HG03521 (cell line): ENCODE data around the gene MBD5.

Source experiments
- ATAC-seq: cut with Tn5 transposase; IDR thresholded peaks from one replicate; pipeline ENCODE4 v1.9.1; 2021; ENCODE audit warnings: mild to moderate bottlenecking, moderate library complexity; ENCODE audit not compliant: unreplicated experiment

MBD5 gene

DNA sequence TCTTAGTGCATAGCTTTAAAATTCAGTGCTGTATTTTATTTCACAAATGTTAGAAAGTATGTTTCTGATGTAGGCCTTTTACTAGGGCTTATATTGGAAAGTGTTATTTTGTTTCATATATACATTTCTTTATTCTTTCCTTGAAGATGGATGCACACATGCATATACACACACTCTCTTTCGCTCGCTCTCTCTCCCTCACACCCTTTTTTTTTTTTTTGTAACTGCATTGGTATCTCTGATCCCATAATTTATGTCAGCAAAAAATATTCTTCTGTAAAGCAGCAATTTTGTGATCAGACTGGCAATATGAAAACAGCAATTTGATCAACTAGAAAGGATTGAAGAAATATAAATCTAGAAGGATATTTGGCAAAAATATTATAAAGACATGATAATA is 2.0 kb downstream of the MBD5 start:
- no peak for ATAC-seq

DNA sequence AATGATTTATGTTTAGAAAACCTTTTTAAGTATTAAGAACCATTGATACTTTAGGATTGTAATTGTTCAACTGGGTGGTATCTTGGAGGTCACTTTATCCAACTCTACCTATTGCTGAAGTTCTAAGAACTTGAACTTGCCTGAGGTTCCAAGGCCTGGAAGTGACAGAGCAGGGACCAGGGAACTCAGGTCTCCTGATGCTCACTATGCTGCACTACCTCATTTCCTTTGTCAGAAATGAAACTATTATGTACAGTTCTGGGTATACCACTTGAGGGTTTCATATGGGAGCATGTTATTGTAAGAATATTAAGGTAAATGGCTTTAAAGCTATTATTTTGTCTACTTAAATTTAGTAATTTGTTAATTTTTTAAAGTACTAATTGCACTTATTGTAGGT is 3.0 kb downstream of the MBD5 start:
- ATAC-seq, result peak; percentile 24

DNA sequence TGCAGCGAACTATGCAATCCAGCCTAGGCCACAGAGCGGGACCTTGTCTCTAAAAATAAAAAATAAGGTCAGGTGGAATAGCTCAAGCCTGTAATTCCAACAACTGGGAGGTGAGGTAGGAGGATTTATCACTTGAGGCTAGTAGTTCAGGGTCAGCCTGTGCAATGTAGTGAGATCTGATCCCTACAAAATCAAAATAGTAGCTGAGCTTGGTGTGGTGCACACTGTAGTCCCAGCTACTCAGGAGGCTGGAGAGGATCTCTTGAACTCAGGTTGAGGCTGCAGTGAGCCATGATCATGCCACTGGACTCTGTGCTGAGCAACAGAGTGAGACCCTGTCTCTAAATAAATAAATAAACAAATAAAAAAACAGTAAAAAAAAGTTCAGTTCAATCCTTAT is 5.7 kb downstream of the MBD5 start:
- no peak for ATAC-seq

DNA sequence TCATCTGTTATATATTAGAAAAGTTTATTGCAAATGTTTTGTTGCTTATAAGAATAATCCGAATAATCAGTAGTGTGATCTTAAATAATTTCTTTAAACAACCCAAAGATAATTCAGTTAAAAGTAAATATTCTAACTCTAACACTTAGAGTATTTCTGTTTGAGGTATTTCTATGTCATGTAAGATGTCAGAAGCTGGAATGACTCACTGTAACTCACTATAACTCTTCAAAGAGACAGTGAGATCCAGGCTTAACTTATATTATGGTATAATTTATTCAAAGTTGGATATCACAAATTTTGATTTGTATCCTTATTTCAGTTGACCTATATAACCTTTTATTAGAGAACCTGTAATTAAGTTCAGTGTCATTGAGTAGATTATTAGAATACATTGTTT is 6.9 kb downstream of the MBD5 start:
- no peak for ATAC-seq

DNA sequence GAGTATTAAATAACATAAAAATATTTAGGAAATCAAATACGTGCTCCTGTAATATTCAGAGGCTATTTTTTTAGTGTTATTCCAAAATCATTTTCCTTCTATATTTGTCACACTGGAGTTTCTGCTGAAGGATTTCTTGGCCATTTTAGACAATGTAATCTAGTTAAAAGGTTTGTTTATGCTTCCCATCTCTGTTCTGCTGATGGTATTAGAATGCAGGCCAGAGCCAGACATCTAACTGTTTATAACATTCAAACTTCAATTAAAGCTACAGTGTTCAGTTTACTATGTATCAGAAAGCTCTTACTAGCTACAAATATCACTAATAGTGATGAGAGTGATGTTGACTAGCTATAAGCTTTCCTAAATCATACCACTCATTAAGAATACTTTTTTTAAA is 7.9 kb downstream of the MBD5 start:
- ATAC-seq, result no peak

DNA sequence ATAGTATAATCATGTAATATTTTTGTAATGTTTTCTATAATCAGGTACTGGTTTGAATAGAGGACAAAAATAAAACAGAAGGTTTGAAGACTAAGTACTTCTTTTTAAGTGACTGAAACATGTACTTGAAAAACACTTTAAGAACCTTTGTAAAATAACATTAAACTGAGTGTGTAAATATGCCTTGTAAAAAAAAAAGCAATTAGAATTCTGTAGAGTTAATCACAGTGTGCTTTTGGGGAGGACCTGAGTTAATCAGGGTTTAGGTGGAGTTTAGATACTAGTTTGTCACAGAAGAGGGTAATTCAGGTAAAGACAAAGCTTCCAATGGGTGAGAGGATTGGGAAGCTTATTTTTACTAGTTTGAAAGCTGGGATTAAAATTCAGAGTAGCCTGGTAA is 10.3 kb downstream of the MBD5 start:
- no peak for ATAC-seq

DNA sequence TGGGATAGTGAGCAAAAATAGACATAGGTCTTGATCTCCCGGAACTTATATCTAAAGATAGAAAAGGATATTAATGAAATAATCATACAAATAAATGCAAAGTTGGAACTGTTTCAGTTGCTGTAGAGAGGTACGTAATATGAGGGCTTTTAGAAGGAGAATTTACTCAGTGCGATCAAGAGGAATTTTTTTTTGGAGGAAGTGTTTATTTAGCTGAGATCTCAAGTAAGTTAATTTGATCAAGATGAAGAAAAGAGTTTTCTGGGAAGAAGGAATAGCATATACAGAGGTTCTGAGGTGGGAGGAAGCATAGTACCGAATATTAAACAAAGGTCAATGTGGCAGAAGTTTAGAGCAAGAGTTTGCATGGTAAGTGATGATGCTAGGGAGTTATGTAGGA is 11.3 kb downstream of the MBD5 start:
- no peak for ATAC-seq

DNA sequence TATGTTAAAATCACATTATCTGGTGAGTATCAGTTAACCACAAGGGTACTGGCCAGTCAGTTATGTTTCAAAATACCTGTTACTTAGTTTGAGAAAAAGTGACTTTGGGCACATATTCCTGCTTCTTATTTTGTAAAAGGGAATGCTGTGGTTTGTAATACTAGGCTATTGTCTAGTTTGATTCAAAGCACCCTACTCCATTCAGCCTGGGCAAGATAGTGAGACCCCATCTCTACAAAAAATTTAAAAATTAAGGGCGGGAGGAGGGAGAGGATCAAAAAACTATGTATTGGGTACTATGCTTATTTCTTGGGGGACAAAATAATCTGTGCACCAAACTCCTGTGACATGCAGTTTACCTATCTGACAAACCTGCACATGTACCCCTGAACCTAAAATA is 18.9 kb downstream of the MBD5 start:
- no peak for ATAC-seq

DNA sequence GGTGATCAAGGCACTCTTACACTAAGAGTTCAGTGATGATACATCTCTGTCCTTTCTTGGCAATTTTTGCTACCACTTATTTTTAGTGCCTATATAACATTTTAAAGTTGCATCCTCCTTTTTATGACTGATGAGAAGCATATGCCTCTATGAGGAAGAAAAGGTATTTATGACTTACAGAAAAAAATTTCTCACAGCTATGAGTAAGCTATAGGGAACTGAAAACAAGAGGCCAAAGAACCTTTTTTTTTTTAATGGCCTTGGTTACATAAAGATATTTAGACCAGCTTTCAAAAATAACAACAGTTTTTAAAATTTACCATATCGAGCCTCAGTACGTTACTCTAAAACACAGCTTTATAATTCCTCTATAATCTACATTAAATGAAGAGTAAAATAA is 21.3 kb downstream of the MBD5 start:
- ATAC-seq, result peak; percentile 88

DNA sequence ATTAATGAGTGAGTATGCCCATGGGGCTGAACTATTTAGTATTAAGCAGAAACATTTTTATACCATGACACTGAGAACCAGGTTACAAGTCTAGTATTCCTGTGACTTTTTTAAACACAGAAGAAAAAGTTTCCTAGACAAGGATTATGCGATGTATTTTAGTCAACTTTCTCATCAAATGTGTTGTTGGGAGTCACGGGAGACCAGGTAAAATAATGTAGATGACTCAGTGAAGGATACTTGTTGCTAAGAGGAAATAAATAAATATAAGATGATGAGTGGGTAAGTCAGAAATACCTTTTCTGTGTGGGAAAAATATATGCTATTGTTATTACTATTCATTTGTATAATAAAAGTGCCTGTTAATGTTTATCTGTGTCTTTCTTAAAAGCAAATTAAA is 23.4 kb downstream of the MBD5 start:
- no peak for ATAC-seq

DNA sequence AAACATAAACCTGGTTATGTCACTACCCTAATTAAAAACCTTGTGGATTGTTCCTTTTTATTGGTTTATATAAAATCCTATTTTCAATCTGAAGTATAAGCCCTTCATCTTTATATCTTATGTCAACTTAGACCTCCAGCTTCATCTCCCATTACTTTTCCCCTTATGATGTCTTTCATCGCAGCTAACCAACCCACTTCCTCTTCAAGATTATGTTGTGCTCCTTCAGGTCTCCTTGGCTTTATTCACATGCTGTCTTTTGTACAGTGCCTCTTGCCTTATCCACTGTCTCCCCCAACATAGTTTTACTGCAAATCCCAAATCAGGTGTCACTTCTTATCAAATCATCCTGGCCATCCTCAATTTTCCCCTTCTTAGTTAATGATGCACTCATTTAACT is 25.9 kb downstream of the MBD5 start:
- ATAC-seq, result no peak

DNA sequence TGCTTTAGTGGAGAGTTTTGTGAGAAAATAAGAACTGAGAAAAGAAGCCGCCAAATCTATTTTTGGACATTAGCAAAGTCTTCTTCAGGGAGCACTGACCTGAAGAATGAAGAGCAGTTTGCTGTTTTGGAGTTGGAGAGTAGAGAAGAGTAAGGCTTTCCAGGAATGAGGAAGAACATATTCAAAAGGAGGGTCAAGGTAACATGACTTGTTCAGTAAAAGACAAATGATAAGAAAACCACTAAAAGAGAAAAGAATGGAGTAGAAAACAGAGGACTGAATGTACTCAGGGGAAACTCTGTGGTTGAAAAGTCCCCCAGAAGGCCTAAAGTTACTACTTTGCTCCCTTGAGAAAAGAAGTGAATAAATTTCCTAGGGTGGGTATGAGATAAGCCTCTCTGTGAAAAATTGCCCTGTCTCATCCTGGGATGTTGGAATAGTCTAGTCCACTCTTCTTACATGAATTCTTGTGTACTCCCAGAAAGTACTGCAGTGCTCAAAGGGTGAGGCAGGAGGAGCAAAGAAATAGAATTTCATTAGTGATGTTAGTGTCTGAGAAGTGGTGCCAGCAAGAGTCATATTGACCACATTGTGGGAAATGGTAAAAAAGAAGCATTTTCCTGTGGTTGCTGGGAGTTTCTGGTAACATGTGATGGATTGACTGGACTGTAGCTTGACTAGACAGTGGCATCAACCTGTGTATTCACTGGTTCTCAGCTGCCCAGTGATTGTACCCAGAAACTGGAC is 27.8 kb downstream of the MBD5 start:
- peak; percentile 53 for ATAC-seq

DNA sequence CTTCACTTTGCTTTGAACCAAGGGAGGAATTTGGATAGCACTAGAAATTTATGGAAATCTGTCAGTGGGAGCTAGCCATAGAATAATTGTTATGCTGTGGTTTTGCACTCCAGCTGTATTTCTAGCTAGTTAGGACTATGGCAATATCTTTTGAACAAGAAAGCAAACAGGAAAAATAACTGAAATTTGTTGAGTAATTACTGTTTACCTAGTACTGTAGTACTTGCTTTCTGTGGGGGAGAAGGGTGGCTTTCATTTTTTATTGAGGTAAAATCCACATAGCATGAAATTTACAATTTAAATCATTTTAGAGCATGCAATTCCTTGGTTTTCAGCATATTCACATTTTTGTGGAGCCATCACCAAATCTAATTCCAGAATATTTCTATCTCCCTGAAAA is 28.4 kb downstream of the MBD5 start:
- ATAC-seq, result no peak

DNA sequence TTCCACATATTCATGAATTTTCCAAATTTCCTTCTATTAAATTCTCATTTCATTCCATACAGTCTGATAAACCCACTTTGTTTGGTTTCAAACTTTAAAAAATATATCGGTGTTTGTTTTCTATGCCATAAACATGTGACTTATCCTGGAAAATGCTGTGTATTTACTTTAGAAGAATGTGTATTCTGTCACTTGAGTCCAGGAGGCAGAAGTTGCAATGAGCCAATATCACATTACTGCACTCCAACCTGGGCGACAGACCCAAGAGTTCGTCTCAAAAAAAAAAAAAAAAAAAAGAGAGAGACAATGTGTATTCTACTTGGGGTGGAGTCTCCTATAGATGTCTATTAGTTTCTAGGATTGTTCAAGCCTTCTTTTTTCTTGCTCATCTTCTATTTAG is 31.8 kb downstream of the MBD5 start:
- ATAC-seq, result no peak

DNA sequence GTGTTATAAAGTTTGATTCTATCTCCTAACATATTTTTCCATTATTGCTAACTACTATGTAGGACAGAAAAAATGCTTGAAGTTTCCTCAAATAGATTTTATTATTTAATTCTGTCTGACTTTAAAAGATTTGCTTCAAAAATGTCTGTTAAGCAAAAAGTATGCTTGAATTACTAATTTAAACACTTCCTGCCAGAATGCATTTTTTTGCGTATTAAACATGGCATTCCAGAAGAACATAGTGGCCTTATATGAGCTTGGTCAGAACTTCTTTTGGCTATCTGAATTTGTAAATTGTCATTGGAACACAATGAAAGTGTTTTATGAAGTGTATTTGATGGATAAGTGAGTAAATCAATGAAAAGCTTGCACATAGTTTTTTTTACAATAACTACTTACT is 37.8 kb downstream of the MBD5 start:
- ATAC-seq, result no peak

DNA sequence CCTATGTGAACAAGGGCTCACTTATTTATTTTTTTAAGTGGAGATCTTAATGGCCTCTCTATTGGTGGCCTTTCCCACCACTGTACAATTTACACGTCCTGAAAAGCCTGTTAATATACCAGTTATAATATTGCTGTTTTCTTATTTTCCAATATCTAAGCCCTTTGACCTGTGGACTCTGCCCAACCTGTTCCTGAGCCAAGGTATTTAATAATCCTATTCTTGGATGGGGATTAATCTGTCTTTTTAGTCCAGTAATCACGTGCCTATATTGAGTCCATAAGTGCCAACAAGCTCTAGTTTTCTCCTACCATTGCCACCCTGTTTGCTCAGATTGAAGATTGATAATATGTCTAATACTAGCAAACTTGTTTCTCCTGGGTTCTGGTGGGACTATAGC is 42.7 kb downstream of the MBD5 start:
- ATAC-seq, result no peak

DNA sequence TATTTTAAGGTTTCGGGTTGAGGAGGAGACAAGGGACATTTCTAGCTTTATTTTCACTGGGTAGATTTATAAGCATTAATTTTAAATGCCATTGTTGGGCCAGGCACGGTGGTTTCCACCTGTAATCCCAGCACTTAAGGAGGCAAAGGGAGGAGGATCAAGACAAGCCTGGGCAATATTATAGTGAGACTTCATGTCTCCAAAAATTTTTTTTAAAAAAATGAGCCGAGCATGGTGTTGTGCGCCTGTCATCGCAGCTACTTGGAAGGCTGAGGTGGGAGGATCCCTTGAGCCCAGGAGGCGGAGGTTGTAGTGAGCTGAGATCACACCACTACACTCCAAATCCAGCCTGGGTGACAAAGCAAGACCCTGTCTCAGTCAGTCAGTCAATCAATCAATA is 45.0 kb downstream of the MBD5 start:
- ATAC-seq, result no peak

DNA sequence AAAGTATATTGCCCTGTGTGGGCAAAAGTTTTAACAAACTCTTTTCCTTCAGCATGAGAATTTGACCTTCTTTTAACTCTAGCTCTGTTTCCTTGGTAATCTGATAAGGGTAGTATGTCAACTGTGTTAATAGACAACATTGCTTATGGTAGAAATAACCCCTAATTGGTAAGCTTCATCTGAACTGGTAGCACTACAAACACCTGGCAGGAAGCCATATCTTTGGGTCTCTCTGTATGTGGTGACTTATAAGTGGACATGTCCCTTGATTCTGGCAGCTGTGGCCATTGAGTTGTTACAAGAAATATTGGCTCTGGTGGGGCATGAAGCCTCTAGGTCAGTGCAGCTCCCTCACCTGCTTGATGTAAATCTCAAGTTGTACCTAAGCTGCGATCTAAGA is 46.9 kb downstream of the MBD5 start:
- ATAC-seq, result no peak

DNA sequence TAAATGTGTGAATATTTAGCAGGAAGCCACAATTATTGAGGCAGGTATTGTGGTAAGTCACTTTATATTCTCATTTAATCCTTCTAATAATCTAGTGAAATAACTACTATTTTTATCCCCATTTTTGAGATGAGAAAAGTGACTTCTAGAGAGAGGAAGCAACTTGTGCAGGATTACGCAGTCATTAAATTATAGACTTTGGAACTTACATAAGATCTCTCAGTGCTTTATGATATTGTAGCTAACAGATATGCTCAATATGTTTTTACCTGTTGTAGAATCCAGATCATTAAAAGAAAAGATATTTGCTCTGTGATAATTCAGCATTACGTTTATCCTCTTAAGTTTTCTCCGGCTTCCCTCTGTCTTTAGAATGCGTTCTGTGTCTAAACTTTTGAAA is 50.5 kb downstream of the MBD5 start:
- ATAC-seq, result no peak

DNA sequence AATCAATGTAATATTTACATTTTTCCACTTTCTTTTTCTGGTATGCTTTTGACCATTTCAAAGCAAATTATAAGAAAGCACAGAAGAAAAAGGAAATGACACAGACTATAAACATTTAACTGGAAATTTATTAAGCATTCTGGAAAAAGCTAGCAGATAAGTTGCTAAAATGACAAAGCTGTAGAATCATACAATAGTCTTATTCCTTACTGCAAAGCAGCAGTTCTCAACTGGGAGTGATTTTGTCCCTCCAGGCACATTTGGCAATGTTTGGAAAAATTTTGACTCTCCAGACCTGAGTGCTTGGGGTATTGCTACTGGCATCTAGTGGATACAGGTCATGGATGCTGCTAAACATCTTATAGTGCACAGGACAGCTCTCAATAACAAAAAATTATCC is 75.1 kb downstream of the MBD5 start:
- ATAC-seq, result no peak

DNA sequence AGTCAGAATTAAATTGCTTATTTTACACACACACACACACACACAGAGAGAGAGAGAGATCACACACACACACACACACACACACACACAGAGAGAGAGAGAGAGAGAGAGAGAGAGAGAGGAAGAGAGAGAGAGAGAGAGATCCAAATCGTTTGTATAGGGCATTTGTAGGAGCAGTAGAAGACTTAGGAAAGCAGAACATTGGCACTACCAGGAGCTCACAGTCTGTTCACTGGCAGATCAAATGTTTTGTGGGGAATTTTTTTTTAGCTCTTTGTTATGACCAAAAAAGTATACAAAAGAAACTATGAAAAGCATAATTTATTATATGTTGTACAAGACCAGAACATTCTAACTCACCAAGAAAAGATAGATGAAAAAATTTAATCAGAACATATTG is 81.8 kb downstream of the MBD5 start:
- no peak for ATAC-seq

DNA sequence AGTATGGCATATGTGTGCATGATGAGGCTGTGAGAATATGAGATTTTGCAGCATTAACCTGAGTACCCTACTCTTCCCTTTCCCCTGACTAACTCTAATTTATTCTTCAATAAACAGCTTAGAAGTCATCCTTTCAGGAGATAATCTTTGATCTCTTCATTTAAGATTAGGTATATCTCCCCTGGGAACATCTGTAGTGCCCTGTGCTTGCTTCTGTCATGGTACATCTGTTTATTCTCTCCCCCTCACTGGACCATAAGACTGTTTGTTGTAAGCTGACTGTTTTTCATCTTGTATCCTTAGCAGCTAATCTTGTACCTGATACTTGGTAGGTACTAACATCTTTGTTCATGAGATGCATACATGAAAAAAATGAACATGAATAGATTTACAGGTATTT is 83.1 kb downstream of the MBD5 start:
- no peak for ATAC-seq

DNA sequence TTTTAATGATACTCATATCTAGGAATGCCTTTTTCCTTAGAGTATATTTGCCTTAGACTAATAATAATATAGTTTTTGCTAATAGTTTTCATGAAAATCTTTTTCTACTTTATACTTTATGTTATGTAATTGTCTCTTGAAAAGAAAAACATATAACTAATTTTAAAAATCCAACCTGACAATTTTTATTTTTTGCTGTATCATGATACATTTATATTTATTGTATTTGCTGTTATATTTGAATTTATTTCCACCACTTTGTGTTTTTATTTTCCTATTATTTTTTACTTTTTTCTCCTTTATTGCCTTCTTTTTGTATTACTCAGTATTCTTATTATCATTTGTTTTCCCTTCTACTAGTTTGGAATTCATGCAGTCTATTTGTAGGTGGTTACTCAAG is 85.4 kb downstream of the MBD5 start:
- no peak for ATAC-seq

DNA sequence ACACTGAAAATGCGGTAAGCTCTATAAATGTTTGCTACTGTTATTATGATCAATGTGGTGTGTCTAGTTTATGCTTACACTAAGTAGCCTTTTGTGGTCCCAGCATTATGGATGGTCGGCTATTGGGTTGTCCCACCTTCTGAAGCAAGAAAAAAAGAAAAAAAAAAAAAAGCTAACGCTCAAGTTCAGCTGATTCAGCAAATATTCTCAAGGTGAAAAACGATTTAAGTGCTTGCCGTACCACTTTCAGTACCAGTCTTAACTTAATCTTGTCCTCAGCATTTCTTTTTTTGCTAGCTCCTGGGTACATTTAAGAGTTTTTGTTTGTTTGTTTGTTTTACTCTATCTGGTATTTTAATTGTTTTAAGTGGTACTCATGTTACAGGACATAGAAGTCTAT is 87.5 kb downstream of the MBD5 start:
- no peak for ATAC-seq
